ENCODE results near the gene PAXX. TPM values are rescaled to one million over a fixed set of nuclear protein-coding genes. Genes with fewer than 3 reads are reported as not detected.

Gene PAXX
- total and polyA plus RNA-seq, 12 donors, result 12.7 to 131 (median 17.1) TPM

DNA sequence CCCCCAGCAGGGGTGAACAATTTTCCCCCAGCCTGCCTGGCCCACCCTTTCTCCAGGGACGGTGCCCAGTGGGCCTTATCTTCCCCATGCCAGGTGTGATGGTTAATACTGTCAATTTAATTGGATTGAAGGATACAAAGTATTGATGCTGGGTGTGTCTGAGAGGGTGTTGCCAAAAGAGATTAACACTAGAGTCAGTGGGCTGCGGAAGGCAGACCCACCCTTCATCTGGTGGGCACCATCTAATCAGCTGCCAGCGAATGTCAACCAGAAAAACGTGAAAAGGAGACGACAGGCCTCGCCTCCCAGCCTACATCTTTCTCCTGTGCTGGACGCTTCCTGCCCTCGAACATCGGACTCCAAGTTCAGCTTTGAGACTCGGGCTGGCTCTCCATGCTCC, 45.3 kb downstream of the PAXX start:
- Histone ChIP-seq H3K36me3 (peaks cover 4 to 52% (median 20%) of the 10 kb centered on the region in 9 donors), H3K9me3 (no peaks in the 10 kb centered on the region), H3K4me1 (peaks cover 7 to 34% (median 22%) of the 10 kb centered on the region in 9 donors), H3K27ac (no peak overlapping the region), H3K4me3 (no peak overlapping the region), H3K27me3 (no peaks in the 10 kb centered on the region)
- intact Hi-C loops (cut with DNase I), result loop anchor here in 4 of 10 donors (2.0 to 5.0 kb wide), 3 partner anchors 90 to 251 kb away; partner anchors contain the start of gene C8G (in 2 of the 4)
- TF ChIP-seq, protein P1, sequence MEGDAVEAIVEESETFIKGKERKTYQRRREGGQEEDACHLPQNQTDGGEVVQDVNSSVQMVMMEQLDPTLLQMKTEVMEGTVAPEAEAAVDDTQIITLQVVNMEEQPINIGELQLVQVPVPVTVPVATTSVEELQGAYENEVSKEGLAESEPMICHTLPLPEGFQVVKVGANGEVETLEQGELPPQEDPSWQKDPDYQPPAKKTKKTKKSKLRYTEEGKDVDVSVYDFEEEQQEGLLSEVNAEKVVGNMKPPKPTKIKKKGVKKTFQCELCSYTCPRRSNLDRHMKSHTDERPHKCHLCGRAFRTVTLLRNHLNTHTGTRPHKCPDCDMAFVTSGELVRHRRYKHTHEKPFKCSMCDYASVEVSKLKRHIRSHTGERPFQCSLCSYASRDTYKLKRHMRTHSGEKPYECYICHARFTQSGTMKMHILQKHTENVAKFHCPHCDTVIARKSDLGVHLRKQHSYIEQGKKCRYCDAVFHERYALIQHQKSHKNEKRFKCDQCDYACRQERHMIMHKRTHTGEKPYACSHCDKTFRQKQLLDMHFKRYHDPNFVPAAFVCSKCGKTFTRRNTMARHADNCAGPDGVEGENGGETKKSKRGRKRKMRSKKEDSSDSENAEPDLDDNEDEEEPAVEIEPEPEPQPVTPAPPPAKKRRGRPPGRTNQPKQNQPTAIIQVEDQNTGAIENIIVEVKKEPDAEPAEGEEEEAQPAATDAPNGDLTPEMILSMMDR (IDR thresholded peaks at IDR 0.05), result no peak
- ATAC-seq (no peak), DNase-seq (no peak)
- WGBS, 2 donors, result 87 to 91% methylated on average over 10 of the region's 10 CpGs

DNA sequence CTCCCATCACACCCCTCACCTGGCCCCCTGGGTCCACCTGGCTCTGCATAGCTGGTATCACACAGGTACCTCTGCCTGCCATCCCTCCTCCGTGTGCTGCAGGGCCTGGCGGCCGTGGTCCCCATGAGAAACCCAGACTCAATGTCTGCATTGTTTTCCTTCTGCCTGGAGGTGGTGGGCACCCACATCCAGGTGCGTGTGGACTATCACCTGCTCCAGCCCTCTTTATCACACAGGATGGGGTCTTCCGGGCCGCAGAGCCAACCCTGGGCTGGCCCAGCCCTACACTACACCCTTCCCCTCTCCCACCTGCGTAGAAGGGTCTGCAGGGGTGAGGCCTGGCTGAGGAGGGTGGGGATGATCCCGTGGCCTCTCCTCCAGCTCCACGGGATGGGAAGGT, 46.7 kb downstream of the PAXX start:
- TF ChIP-seq, protein P1 (IDR thresholded peaks at IDR 0.05), result no peak
- DNase-seq, result no peak
- no peak overlapping the region for H3K27ac ChIP-seq
- H3K36me3 ChIP-seq, result peaks cover 4 to 56% (median 20%) of the 10 kb centered on the region in 9 donors
- WGBS, 2 donors, result 89 to 94% methylated on average over 9 of the region's 9 CpGs
- H3K4me1 ChIP-seq, result peaks cover 13 to 45% (median 26%) of the 10 kb centered on the region in 9 donors
- intact Hi-C loops (cut with DNase I), result loop anchor here in 4 of 10 donors (5.0 kb wide), 2 partner anchors 92 to 252 kb away; partner anchors contain the start of gene C8G (in 2 of the 4)
- no peaks in the 10 kb centered on the region for H3K9me3 ChIP-seq
- no peak overlapping the region for H3K4me3 ChIP-seq
- peaks cover 0 to 5% (median 0%) of the 10 kb centered on the region in 7 donors for H3K27me3 ChIP-seq
- no peak for ATAC-seq

DNA sequence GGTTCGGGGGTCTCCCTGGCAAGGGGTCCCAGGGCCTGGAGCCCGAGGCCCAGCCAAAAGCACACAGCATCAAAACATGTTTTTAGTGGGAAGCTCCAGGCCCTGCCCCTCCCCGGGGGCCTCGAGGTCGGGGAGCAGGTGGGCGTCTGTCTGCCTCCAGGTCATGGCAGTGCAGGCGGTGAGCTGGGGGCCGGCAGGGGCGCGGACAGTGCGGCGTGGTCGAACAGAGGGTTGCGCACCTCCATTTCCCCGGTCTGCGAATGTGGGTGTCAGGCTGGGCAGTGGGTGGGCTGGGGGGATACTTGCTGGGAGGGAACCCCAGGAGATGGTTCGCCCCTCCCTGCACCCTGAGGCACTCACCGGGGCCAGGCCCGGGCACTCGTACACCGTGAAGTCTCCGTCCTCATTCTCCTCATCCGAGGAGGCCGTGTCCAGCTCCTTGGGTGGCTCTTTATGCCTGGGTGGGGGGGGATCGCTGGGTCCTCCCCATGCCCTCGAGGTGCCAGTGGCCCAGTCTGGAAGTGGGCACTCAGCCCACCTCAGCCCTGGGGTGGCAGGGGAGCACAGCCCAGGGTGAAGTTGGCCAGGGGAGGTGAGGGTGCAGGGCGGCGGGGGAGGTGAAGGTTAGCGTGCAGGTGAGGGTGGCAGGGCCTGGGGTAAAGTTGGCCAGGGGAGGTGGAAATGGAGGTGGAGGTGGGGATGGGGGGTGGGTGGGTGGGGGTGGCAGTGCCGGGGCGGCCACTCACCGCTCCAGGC, 47.6 kb downstream of the PAXX start:
- intact Hi-C loops (cut with DNase I), result loop anchor here in 4 of 10 donors (5.0 kb wide), 2 partner anchors 92 to 252 kb away; partner anchors contain the start of gene C8G (in 2 of the 4)
- WGBS, 2 donors, result 93% methylated on average over 32 of the region's 32 CpGs

DNA sequence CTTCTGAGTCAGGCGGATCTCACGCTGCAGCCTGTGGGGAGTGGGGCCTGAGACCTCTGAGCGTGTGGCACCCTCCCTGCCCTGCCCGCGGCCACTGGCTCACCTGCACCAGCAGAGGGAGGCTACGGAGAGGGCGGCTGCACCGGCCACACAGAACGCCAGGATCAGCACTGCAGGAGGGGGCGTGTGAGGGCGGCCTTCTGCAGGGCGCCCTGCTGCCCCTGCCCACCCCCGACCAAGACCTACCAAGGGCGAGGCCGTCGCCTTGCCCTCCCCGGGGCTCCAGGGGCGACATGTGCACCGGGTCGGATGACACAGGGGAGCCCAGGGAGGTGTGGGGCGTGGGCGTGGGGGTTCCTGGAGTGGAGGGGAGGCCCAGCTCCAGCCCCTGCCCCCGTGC, 48.3 kb downstream of the PAXX start:
- H3K4me3 ChIP-seq, result no peak overlapping the region
- H3K4me1 ChIP-seq, result peaks cover 19 to 48% (median 29%) of the 10 kb centered on the region in 9 donors
- H3K9me3 ChIP-seq, result no peaks in the 10 kb centered on the region
- peak overlapping the region in 2 of 10 donors; percentile 43 to 92 for H3K27ac ChIP-seq
- H3K27me3 ChIP-seq, result peaks cover 0 to 21% (median 0%) of the 10 kb centered on the region in 7 donors
- intact Hi-C loops (cut with DNase I), result no loop called here
- TF ChIP-seq, protein P1 (IDR thresholded peaks at IDR 0.05), result no peak
- WGBS, 2 donors, result 90% methylated on average over 23 of the region's 23 CpGs
- ATAC-seq (no peak), DNase-seq (no peak)
- peaks cover 4 to 56% (median 20%) of the 10 kb centered on the region in 9 donors for H3K36me3 ChIP-seq

More for the DNA sequence above, 47.6 kb downstream of the PAXX start:
- TF ChIP-seq, protein P1 (IDR thresholded peaks at IDR 0.05), result no peak
- Histone ChIP-seq H3K27ac (no peak overlapping the region), H3K4me3 (no peak overlapping the region), H3K27me3 (peaks cover 0 to 13% (median 0%) of the 10 kb centered on the region in 7 donors), H3K4me1 (peaks cover 18 to 49% (median 29%) of the 10 kb centered on the region in 9 donors), H3K36me3 (peaks cover 4 to 56% (median 20%) of the 10 kb centered on the region in 9 donors), H3K9me3 (no peaks in the 10 kb centered on the region)
- ATAC-seq, result no peak
- DNase-seq, result no peak

Measured in heart right ventricle (tissue), 16 donors.